OCI-LY1 (cell line): ENCODE results near the gene RNF166.

Experiments
- H2AFZ ChIP-seq: fragments of 200-600 bp; sonication (generic), shearing (Covaris generic); 2 replicates; pipeline ENCODE4 v1.6.0; 2014; ENCODE audit warnings: antibody characterized with exemption, mild to moderate bottlenecking, low read length
- H3F3A ChIP-seq: fragments of 200-600 bp; sonication (generic), shearing (Covaris generic); 2 replicates; pipeline ENCODE4 v1.6.0; 2014; ENCODE audit warnings: mild to moderate bottlenecking, antibody characterized with exemption, low read length, moderate library complexity; ENCODE audit not compliant: insufficient read depth
- H3K27ac ChIP-seq: fragments of 200-600 bp; sonication (generic); 2 replicates; pipeline ENCODE4 v1.5.1; 2014; ENCODE audit warnings: low read length, mixed run types, mild to moderate bottlenecking, low read depth; ENCODE audit not compliant: poor library complexity, severe bottlenecking
- H3K27me3 ChIP-seq: fragments of 200-600 bp; sonication (generic); 2 replicates; pipeline ENCODE4 v1.6.0; 2014; ENCODE audit warnings: antibody characterized with exemption, mild to moderate bottlenecking, low read length, moderate library complexity; ENCODE audit not compliant: insufficient read depth
- H3K36me3 ChIP-seq: fragments of 200-600 bp; sonication (generic); 2 replicates; pipeline ENCODE4 v1.6.1; 2014; ENCODE audit warnings: mild to moderate bottlenecking, antibody characterized with exemption, low read length, moderate library complexity, mixed read lengths; ENCODE audit not compliant: insufficient read depth
- H3K4me1 ChIP-seq: fragments of 200-600 bp; sonication (generic); 2 replicates; pipeline ENCODE4 v1.5.1; 2014; ENCODE audit warnings: mild to moderate bottlenecking, low read length, moderate library complexity; ENCODE audit not compliant: insufficient read depth, severe bottlenecking
- H3K4me2 ChIP-seq: fragments of 200-600 bp; sonication (generic), shearing (Covaris generic); 2 replicates; pipeline ENCODE4 v1.6.1; 2014; ENCODE audit warnings: low read length
- H3K4me3 ChIP-seq: fragments of 200-600 bp; sonication (generic); 2 replicates; pipeline ENCODE4 v1.5.1; 2014; ENCODE audit warnings: low read length, low read depth, mild to moderate bottlenecking, mixed read lengths; ENCODE audit not compliant: poor library complexity, severe bottlenecking
- H3K79me2 ChIP-seq: fragments of 200-600 bp; shearing (Covaris generic); 2 replicates; pipeline ENCODE4 v1.6.1; 2016; ENCODE audit warnings: mixed run types, low read length, mixed read lengths; ENCODE audit not compliant: insufficient read depth
- H3K9ac ChIP-seq: fragments of 200-600 bp; sonication (generic), shearing (Covaris generic); 2 replicates; pipeline ENCODE4 v1.6.1; 2014; ENCODE audit warnings: mild to moderate bottlenecking, low read length, mixed read lengths
- H3K9me2 ChIP-seq: fragments of 200-600 bp; sonication (generic), shearing (Covaris generic); 2 replicates; pipeline ENCODE4 v1.6.1; 2014; ENCODE audit warnings: low read depth, mild to moderate bottlenecking, low read length, mixed read lengths
- H3K9me3 ChIP-seq: fragments of 200-600 bp; shearing (Covaris generic); 2 replicates; pipeline ENCODE4 v1.6.1; 2014; ENCODE audit warnings: low read length, mixed read lengths
- H4K20me1 ChIP-seq: fragments of 200-600 bp; sonication (generic), shearing (Covaris generic); 2 replicates; pipeline ENCODE4 v1.6.0; 2016; ENCODE audit warnings: mild to moderate bottlenecking, low read length; ENCODE audit not compliant: insufficient read depth
- CTCF ChIP-seq: fragments of 200-600 bp; sonication (generic), shearing (Covaris generic); IDR thresholded peaks from 2 replicates; pipeline ENCODE4 v1.5.1; 2017; ENCODE audit warnings: mild to moderate bottlenecking, antibody characterized with exemption, low read length, moderate library complexity, mixed read lengths
- EZH2 ChIP-seq: fragments of 200-600 bp; sonication (generic), shearing (Covaris generic); IDR thresholded peaks from 2 replicates; pipeline ENCODE4 v1.8.0; 2017; ENCODE audit warnings: borderline replicate concordance, mixed run types, mild to moderate bottlenecking, antibody characterized with exemption, low read length, moderate library complexity, mixed read lengths

Gene RNF166

GRCh38 chr16:88730632-88731607, 24.7 kb upstream of the RNF166 start:
- H3K4me2 ChIP-seq = no peak overlapping the region
- H3K36me3 ChIP-seq = no peaks in the 10 kb centered on the region; the same call in 1 of the 2 replicates
- no peak overlapping the region for H3K9ac ChIP-seq
- H2AFZ ChIP-seq = no peak overlapping the region
- H3K4me1 ChIP-seq = no peaks in the 10 kb centered on the region
- no peak overlapping the region for H3K27ac ChIP-seq
- no peaks in the 10 kb centered on the region for H3K9me3 ChIP-seq
- no peaks in the 10 kb centered on the region for H3K79me2 ChIP-seq
- peaks cover 5% of the 10 kb centered on the region; the same call in 1 of the 2 replicates for H3K27me3 ChIP-seq
- TF ChIP-seq CTCF (no peak), EZH2 (no peak)
- no peak overlapping the region for H3K4me3 ChIP-seq
- no peaks in the 10 kb centered on the region for H4K20me1 ChIP-seq
- H3F3A ChIP-seq = no peaks in the 10 kb centered on the region
- H3K9me2 ChIP-seq = no peaks in the 10 kb centered on the region

- Histone ChIP-seq H3K36me3 (peaks cover 9% of the 10 kb centered on the region; the same call in 1 of the 2 replicates), H3K4me2 (no peak overlapping the region), H3K27me3 (peaks cover 2% of the 10 kb centered on the region; the same call in 1 of the 2 replicates), H3K27ac (no peak overlapping the region), H3K4me3 (no peak overlapping the region), H3F3A (no peaks in the 10 kb centered on the region), H2AFZ (no peak overlapping the region), H4K20me1 (no peaks in the 10 kb centered on the region), H3K79me2 (no peaks in the 10 kb centered on the region), H3K4me1 (no peaks in the 10 kb centered on the region), H3K9me3 (no peaks in the 10 kb centered on the region), H3K9ac (no peak overlapping the region), H3K9me2 (no peaks in the 10 kb centered on the region)
- TF ChIP-seq EZH2 (no peak), CTCF (no peak)
Observed at GRCh38 chr16:88727871-88728270, 21.7 kb upstream of the RNF166 start.

GRCh38 chr16:88726981-88727380, 20.8 kb upstream of the RNF166 start:
- H3K4me3 ChIP-seq = no peak overlapping the region
- no peaks in the 10 kb centered on the region for H4K20me1 ChIP-seq
- no peaks in the 10 kb centered on the region; the same call in 1 of the 2 replicates for H3K27me3 ChIP-seq
- no peak overlapping the region for H3K27ac ChIP-seq
- no peaks in the 10 kb centered on the region for H3F3A ChIP-seq
- H3K9me3 ChIP-seq = no peaks in the 10 kb centered on the region
- H3K9ac ChIP-seq = no peak overlapping the region
- H3K9me2 ChIP-seq = no peaks in the 10 kb centered on the region
- no peak overlapping the region for H3K4me2 ChIP-seq
- no peaks in the 10 kb centered on the region for H3K79me2 ChIP-seq
- H3K36me3 ChIP-seq = peaks cover 9% of the 10 kb centered on the region; the same call in 1 of the 2 replicates
- no peaks in the 10 kb centered on the region for H3K4me1 ChIP-seq
- TF ChIP-seq CTCF (no peak), EZH2 (no peak)
- H2AFZ ChIP-seq = no peak overlapping the region
